Coronary artery (tissue), 2 donors: ENCODE data around the gene UPP1.
A peak's percentile ranks its signal among the peaks of the same experiment; 100 is the strongest.

Experiments
- DNase-seq: peaks from one replicate; pipeline ENCODE4 v3.0.0-alpha.2; 2017; ENCODE audit warnings: low spot score
- H3K27ac ChIP-seq, 2 donors: fragments of 200-600 bp; sonication (generic); one replicate each; pipeline ENCODE4 v1.5.1; 2016 to 2019
- H3K4me3 ChIP-seq: fragments of 200-600 bp; sonication (generic); 2 replicates; pipeline ENCODE4 v1.5.1; 2016; ENCODE audit warnings: mild to moderate bottlenecking, moderate library complexity
- TF ChIP-seq, protein P1 (sequence below): fragments of 200-600 bp; sonication (generic); IDR thresholded peaks from one replicate; pipeline ENCODE4 v1.5.1; 2019; ENCODE audit warnings: antibody characterized with exemption

Gene UPP1

GRCh38 chr7:48089046-48090003, at the start of gene UPP1:
Gene UPP1 (plus strand): TSS chr7:48089265. CDS start chr7:48094784, 5,519 bp downstream.
- peak; percentile 93 for DNase-seq
- TF ChIP-seq, protein P1, sequence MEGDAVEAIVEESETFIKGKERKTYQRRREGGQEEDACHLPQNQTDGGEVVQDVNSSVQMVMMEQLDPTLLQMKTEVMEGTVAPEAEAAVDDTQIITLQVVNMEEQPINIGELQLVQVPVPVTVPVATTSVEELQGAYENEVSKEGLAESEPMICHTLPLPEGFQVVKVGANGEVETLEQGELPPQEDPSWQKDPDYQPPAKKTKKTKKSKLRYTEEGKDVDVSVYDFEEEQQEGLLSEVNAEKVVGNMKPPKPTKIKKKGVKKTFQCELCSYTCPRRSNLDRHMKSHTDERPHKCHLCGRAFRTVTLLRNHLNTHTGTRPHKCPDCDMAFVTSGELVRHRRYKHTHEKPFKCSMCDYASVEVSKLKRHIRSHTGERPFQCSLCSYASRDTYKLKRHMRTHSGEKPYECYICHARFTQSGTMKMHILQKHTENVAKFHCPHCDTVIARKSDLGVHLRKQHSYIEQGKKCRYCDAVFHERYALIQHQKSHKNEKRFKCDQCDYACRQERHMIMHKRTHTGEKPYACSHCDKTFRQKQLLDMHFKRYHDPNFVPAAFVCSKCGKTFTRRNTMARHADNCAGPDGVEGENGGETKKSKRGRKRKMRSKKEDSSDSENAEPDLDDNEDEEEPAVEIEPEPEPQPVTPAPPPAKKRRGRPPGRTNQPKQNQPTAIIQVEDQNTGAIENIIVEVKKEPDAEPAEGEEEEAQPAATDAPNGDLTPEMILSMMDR: peak; percentile 22

DNA sequence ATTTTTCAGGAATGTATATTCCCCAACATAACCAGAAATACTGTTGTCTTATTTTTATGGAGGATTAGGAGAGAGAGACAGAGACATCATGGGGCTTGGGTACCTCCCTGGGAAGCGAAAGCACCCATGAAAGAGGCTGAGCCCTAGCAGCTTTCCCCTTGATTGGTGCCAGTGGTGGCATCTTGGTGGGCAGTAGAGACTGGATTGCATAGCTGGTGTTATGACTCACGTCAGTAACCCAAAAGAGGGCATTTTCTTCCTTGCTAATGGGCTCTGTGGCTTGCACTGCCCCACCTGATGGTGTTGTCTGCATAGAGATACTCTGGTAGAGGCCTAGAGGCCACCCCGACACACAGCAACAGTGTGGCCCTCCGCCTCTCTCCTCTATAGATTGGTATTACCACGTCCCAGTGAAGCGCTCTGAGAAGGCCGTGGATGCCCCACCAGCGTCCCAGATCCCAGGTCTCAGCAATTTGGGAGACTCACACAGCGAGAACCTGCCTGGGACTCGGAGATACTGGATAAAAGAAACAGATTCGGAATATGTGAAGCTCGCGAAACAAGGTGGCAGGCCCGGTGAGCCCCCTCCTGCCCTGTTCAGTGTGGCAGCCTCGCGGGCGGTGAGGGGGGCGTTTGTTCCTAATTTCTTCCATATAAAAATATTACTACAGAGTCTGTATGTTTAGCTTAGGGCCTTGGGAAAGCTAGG, 48.0 kb upstream of the UPP1 start:
- Histone ChIP-seq H3K4me3 (no peak overlapping the region), H3K27ac (no peak overlapping the region)
- TF ChIP-seq, protein P1: no peak
- DNase-seq: no peak

More at GRCh38 chr7:48089046-48090003, at the start of gene UPP1:
- Histone ChIP-seq H3K27ac (peak within 1 kb of the TSS; percentile 90 to 96), H3K4me3 (peak within 1 kb of the TSS; percentile 76)

DNA sequence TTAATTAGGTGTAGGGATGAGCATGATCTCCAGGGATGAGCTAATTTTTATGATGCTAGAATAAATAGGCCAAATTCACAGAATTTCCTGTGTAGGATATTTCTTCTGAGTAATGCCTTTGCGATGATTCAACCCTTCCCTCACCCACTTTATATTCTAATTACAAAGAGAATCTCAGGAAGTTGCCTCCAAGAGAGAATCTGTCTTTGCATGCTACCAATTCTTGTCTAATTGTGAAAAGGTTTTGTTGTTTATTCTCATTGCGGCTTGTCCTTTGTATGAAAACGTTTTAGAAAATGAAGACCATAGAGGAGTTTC, 47.5 kb upstream of the UPP1 start:
- no peak for DNase-seq
- TF ChIP-seq, protein P1: no peak
- no peak overlapping the region for H3K4me3 ChIP-seq
- no peak overlapping the region for H3K27ac ChIP-seq

DNA sequence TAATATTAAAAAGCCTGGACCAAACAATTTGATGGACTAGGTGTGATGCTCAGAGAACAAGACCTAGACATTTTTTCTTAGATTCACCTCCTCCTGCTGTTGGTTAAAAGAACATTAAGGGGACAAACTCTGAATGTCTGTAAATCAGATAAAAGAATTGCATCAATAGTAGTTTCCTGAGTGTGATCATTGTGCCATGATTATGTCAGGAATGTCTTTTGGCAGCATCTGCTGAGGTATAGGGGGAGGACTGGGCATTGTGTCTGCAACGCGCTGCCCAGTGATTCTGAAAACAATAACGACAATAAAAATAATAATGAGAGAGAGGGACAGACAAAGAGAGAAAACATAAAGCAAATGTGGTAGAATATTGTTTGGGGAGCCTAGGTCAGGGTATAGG, 46.8 kb upstream of the UPP1 start:
- TF ChIP-seq, protein P1: no peak
- H3K27ac ChIP-seq: no peak overlapping the region

DNA sequence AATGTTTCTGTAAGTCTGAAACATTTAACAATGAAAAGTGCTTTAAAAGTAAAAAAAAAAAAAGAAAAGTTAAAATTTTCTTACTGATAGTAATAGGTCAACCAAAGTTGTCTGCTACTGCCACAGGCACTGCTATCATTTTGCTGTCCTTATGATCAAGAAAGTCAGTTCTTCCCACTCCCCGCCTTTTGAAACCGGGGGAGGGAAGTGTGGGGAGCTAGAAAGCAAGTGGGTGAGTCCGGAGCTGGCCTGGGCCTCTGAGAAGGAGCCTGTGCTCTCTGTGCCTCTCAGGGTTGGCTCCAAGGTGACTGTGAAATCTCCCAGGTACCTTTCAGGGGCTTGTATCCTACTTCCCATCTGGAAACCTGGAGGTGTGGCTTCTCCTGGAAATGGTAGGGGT, 46.4 kb upstream of the UPP1 start:
- TF ChIP-seq, protein P1: no peak
- H3K4me3 ChIP-seq: no peak overlapping the region
- no peak for DNase-seq
- H3K27ac ChIP-seq: no peak overlapping the region

More for the DNA sequence above, 46.8 kb upstream of the UPP1 start:
- DNase-seq: no peak
- no peak overlapping the region for H3K4me3 ChIP-seq

DNA sequence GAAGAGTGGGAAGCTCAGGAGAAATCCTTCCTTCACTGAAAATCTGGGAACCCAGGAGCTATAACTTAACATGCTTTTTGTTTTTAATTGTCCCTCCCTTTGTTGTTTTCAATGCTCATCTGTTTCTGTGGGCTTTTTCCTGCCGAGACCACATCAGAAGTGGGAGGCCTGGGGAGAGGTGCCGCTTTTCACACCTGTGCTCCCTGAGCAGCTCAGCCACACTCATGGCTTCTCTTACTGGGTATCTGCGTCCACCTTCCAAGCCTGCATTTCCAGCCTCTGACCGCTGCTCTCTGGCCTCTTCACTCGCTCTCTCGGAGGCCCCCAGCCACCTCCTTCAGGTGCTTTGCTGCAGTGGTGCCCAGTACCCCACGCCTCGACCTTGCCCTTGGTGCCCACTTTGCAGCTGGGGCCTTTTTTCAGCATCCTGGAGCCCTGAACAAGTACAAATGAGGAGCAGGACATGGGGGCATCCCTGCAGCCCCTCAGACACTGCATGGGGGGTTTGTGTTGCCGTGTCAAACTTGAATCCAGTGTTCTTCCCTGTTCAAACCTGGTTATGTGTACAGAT, 43.8 kb upstream of the UPP1 start:
- Histone ChIP-seq H3K4me3 (no peak overlapping the region), H3K27ac (no peak overlapping the region)
- no peak for DNase-seq
- TF ChIP-seq, protein P1: no peak
